GM21390 (cell line): ENCODE data around the gene SCAF8.

Experiments used
- ATAC-seq: cut with Tn5 transposase; IDR thresholded peaks from one replicate; pipeline ENCODE4 v1.9.1; 2021; ENCODE audit not compliant: unreplicated experiment

Gene SCAF8

DNA sequence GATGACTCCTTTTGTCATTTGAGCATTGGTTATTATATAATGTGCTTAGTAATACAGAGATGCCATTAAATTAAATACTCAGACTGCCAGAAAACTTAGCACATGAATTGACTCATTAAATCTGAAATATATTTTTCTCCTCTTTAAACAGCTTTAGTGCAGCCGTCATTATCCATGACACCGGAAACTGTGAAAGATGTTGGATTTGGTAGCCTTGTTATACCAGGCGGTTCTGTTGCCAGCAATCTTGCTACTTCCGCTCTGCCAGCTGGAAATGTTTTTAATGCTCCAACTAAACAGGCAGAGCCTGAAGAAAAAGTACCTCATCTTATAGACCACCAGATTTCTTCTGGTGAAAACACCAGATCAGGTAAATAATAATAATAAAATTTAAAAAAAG is 97.6 kb downstream of the SCAF8 start:
- no peak for ATAC-seq

DNA sequence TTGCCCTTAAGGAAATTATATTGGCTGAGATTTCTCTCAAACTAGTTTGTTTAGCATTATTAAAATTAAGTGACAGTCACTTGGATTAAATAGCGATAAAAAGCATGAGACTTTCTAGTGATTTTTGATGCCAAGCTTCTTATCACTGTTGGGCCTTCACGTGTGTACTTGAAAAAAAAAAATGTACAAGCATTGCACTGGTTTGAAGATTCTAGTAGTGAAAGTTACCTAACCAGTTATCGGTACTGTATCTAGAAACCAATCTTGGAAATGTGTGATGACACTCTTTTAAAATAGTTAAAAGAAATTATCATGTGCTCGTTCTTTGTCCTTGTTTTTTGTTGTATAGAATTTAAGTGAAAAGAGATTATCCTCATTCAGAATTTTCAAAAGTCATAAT is 102.1 kb downstream of the SCAF8 start:
- ATAC-seq: no peak

- ATAC-seq: no peak
These were observed 106.3 kb downstream of the SCAF8 start for GRCh38 chr6:154839546-154839945.

- ATAC-seq: no peak
These were observed 107.1 kb downstream of the SCAF8 start for GRCh38 chr6:154840363-154840762.

GRCh38 chr6:154841109-154841508 is 107.9 kb downstream of the SCAF8 start:
- ATAC-seq: no peak

DNA sequence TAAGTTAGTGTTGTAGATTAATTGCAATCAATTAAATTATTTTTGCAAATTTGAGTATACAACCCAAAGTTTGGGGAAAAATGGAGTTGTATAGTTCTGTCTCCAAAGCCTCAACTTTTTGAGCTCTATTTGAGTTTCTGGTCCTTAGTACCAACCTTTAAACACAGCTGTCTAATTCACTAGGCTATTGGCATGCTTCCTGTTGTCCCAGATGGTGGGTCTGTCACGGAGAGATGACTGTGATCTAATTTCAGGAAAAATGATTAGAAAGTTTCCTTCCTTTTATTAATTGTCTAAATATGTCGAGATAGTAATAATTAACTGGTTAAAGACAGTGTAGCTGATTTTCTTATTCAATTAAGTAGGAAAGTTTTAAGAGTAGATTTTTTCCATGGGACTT is 109.6 kb downstream of the SCAF8 start:
- ATAC-seq: no peak

- ATAC-seq: no peak
These were observed 114.1 kb downstream of the SCAF8 start for GRCh38 chr6:154847318-154847717.

- no peak for ATAC-seq
These were observed 115.4 kb downstream of the SCAF8 start for GRCh38 chr6:154848580-154848979.

DNA sequence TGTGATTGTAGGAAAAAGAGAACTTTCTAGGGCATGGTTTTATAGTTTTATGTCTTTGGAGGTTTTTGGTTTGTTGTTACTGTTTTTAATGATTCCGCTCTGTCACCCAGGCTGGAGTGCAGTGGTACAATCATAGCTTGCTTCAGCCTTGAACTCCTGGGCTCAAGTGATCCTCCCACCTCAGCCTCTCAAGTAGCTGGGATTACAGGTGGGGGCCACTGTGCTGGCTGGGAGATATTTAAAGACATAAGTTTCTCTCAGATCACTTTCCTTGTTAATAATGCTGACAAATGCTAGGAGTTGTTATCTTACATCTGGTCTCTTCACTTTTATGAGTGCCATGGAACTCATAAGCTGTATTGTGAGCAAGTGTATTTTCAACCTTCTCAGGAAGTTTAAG is 116.3 kb downstream of the SCAF8 start:
- no peak for ATAC-seq

DNA sequence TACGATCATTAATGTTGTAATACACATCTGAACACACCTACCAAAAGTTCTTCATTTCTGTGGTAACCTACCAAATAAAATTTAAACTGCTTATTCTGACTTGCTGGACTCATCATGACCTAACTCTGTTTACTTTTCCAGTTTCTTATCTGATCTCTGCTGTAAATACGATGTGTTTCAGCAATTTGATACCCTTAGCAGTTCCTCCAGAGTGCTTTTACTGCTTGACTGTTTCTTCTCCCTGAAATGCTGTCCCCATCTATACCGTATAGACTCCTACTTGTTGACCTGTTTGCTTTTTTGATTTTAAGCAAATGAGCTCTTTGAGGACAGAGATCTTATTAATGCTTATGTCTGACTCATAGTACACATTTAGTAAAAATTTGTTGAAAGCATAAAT is 119.5 kb downstream of the SCAF8 start:
- ATAC-seq: no peak

- no peak for ATAC-seq
These were observed 124.3 kb downstream of the SCAF8 start for GRCh38 chr6:154857529-154857928.

GRCh38 chr6:154861825-154862224 is 128.6 kb downstream of the SCAF8 start:
- ATAC-seq: no peak

- ATAC-seq: no peak
These were observed 129.3 kb downstream of the SCAF8 start for GRCh38 chr6:154862536-154862935.

DNA sequence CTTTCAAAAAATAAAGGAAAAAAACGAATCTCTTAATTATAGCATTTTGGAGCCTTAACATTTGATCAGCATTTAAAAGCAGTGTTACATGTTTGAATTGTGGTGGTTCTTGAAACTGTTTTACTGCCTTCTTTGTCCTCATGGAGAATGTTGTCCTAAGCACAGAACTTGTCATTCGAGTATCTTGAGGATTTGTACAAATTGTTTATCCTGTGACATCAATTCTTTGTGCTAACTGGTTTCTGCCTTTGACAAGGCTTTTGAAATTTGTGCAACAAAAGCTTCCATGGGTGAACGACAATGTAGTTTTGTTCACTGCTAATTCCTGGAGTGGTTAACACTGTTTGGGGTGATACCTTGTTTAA is 130.8 kb downstream of the SCAF8 start:
- no peak for ATAC-seq

- no peak for ATAC-seq
These were observed 132.1 kb downstream of the SCAF8 start for GRCh38 chr6:154865291-154865690.

DNA sequence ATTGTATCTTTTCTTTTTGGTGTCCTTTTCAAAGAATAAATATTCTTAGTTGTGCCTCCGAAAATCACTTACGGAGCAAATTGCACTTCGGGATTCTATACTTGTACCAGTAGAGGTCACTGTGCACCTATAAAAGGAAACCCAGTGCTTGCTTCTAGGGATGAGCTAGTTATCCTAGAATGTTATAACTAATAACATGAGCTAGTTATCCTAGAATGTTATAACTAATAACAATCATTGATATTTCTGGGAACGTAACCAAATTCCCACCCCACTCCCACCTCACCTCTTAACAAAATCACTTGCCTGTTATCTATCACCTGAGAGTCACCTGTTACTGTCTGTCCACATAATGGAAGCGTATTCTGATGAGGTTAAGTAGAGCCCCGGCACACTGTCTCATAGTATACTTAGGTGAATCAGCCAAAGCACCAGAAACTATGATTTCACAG is 135.0 kb downstream of the SCAF8 start:
- ATAC-seq: no peak

GRCh38 chr6:154872542-154873114 is 139.4 kb downstream of the SCAF8 start:
- ATAC-seq: no peak

DNA sequence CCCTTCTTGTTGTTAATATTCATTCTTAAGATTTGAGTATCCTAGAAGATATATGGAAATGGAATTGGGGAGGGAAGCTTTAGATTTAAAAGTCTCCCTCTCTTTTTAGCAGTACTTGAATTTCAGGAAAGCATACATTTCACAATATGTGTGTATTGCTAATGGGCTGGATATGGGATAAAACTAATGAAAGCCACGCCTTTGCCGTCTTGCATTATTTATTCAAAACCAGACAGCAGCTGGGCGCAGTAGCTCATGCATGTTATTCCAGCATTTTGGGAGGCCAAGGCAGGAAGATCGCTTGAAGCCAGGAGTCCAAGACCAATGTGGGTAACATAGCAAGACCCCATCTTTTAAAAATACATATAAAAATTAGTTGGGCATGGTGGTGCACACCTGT is 140.3 kb downstream of the SCAF8 start:
- ATAC-seq: no peak

GRCh38 chr6:154874773-154875592 is 141.8 kb downstream of the SCAF8 start:
- no peak for ATAC-seq

- ATAC-seq: no peak
These were observed 143.5 kb downstream of the SCAF8 start for GRCh38 chr6:154876486-154877280.

DNA sequence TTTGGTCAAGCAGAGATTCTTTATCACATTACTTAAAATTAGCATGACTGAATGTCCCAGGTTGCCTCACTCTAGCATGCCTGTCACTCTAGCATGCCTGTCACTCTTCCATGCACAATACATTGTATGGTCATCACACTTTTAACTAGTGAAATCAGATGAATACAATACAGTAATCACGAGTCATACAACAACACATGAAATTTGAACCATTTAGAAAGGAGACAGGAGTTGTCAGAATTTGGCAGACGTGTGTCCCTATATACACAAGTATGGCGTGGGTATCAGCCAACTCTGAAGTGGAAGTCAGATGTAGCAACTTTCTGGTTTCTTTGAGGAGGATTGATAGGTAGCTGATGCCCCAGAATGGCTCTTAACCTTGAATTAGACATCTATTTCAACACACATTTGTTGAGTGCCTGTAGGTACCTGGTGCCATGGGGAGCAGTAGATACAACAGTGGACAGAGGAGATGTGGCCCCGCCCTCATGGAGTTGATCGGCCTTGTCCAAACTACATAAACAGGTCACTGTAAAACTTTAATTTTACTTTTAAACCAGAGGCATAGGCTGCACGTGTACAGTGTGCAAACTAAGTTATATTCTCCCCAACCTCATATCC is 145.8 kb downstream of the SCAF8 start:
- no peak for ATAC-seq

GRCh38 chr6:154882107-154882506 is 148.9 kb downstream of the SCAF8 start:
- no peak for ATAC-seq
